Measurements from ENCODE around the gene BUD23.
A peak's percentile ranks its signal among the peaks of the same experiment; 100 is the strongest.
"Not testable (repeated sequence)": the region's sequence is repeated elsewhere in the genome, so short reads cannot be mapped to it uniquely, and the experiment has no call there.

Gene BUD23

GRCh38 chr7:73702665-73703064 lies 19.3 kb downstream of the BUD23 start:
- no peak for DNase-seq

GRCh38 chr7:73703225-73703624 lies 19.8 kb downstream of the BUD23 start:
- DNase-seq, result no peak

GRCh38 chr7:73703757-73704639 lies 20.6 kb downstream of the BUD23 start:
- peak; percentile 28 for DNase-seq

- DNase-seq, result no peak
Observed at GRCh38 chr7:73704640-73705550, 21.5 kb downstream of the BUD23 start.

- no peak for DNase-seq
Observed at GRCh38 chr7:73705551-73705920, 22.1 kb downstream of the BUD23 start.

- DNase-seq, result no peak
Observed at GRCh38 chr7:73706126-73707044, 23.0 kb downstream of the BUD23 start.

GRCh38 chr7:73707045-73707631 lies 23.7 kb downstream of the BUD23 start:
- peak; percentile 14 for DNase-seq

GRCh38 chr7:73708961-73709549 lies 25.7 kb downstream of the BUD23 start:
- no peak for DNase-seq

- DNase-seq, result no peak
Observed at GRCh38 chr7:73712773-73713172, 29.4 kb downstream of the BUD23 start.

- not testable (repeated sequence) for DNase-seq
Observed at GRCh38 chr7:73713319-73713718, 29.9 kb downstream of the BUD23 start.

- DNase-seq, result no peak
Observed at GRCh38 chr7:73715648-73716317, 32.4 kb downstream of the BUD23 start.

GRCh38 chr7:73716318-73716890 lies 33.0 kb downstream of the BUD23 start:
- DNase-seq, result no peak

GRCh38 chr7:73717025-73717807 lies 33.8 kb downstream of the BUD23 start:
- DNase-seq, result no peak

- DNase-seq, result peak; percentile 75
Observed at GRCh38 chr7:73717991-73718405, 34.6 kb downstream of the BUD23 start.

- peak; percentile 29 for DNase-seq
Observed at GRCh38 chr7:73718438-73718881, 35.1 kb downstream of the BUD23 start.

- peak; percentile 76 for DNase-seq
Observed at GRCh38 chr7:73718905-73719805, 35.8 kb downstream of the BUD23 start, which contains the start of gene STX1A. TSS of gene STX1A (minus strand) at chr7:73719669. CDS start at chr7:73719631, 38 bp downstream.

GRCh38 chr7:73719806-73720169 lies 36.4 kb downstream of the BUD23 start:
- DNase-seq, result no peak

GRCh38 chr7:73720443-73720842 lies 37.0 kb downstream of the BUD23 start:
- DNase-seq, result not testable (repeated sequence)

- DNase-seq, result no peak
Observed at GRCh38 chr7:73721377-73721817, 38.0 kb downstream of the BUD23 start.
